ENCODE data around the gene EIF2B4. TPM values are rescaled to one million over a fixed set of nuclear protein-coding genes. Genes with fewer than 3 reads are reported as not detected.

Gene EIF2B4
- total and polyA plus RNA-seq, 9 of the 15 experiments (the other 6 are each of a cell fraction or from before 2014, with no cell fraction given), result 29.7 to 80.3 (median 58.9) TPM

- TF ChIP-seq, protein P1, sequence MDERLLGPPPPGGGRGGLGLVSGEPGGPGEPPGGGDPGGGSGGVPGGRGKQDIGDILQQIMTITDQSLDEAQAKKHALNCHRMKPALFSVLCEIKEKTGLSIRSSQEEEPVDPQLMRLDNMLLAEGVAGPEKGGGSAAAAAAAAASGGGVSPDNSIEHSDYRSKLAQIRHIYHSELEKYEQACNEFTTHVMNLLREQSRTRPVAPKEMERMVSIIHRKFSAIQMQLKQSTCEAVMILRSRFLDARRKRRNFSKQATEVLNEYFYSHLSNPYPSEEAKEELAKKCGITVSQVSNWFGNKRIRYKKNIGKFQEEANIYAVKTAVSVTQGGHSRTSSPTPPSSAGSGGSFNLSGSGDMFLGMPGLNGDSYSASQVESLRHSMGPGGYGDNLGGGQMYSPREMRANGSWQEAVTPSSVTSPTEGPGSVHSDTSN (CRISPR knock-in tag; IDR thresholded peaks at IDR 0.05; ENCODE audit: low read depth), result no peak
- TF ChIP-seq, protein P1 (tag; conservative IDR thresholded peaks at IDR 0.05; ENCODE audit: low read depth), result no peak
- TF ChIP-seq ZNF77 (CRISPR knock-in tag; IDR thresholded peaks at IDR 0.05) (no peak), ZNF274 (IDR thresholded peaks at IDR 0.05; ENCODE audit: borderline replicate concordance, low read depth, low read length) (no peak), MIER1 (IDR thresholded peaks at IDR 0.05; ENCODE audit: low read depth) (no peak), ZNF431 (CRISPR knock-in tag; IDR thresholded peaks at IDR 0.05) (no peak), ZBTB17 (CRISPR knock-in tag; IDR thresholded peaks at IDR 0.05) (no peak), CTCF (IDR thresholded peaks at IDR 0.05 in 2 of 3, conservative IDR thresholded peaks at IDR 0.05 in 1 of 3; ENCODE audit: insufficient read depth in 2 of 3, low read depth in 1 of 3, low read length in 3 of 3) (no peak), XRCC3 (IDR thresholded peaks at IDR 0.05) (no peak), ZNF785 (CRISPR knock-in tag; IDR thresholded peaks at IDR 0.05) (no peak), MXI1 (IDR thresholded peaks at IDR 0.05; ENCODE audit: low read depth, low read length) (no peak)
Measured at GRCh38 chr2:27372937-27373336, 2.8 kb upstream of the EIF2B4 start (continued).

Measured in K562 (cell line).